Neural progenitor cell (in vitro differentiated cells): ENCODE measurements around the gene ZBTB7B.

ENCODE experiments used
- CTCF ChIP-seq: fragments of 200-600 bp; sonication (generic); IDR thresholded peaks from 2 replicates; pipeline ENCODE4 v1.5.1; 2017; ENCODE audit warnings: antibody characterized with exemption, mild to moderate bottlenecking
- EZH2 ChIP-seq: fragments of 200-600 bp; sonication (generic); IDR thresholded peaks from 2 replicates; pipeline ENCODE4 v1.6.1; 2017; ENCODE audit warnings: antibody characterized with exemption, mild to moderate bottlenecking, moderate library complexity

GRCh38 chr1:155033524-155033923 lies 30.9 kb downstream of the ZBTB7B start, which contains the start of the genes DCST1 and DCST2:
- no peak for TF ChIP-seq CTCF
- no peak for TF ChIP-seq EZH2
